Measurements from ENCODE around the gene VCPKMT.

GRCh38 chr14:50094056-50094755 is 22.2 kb downstream of the VCPKMT start:
- TF ChIP-seq, protein P1, sequence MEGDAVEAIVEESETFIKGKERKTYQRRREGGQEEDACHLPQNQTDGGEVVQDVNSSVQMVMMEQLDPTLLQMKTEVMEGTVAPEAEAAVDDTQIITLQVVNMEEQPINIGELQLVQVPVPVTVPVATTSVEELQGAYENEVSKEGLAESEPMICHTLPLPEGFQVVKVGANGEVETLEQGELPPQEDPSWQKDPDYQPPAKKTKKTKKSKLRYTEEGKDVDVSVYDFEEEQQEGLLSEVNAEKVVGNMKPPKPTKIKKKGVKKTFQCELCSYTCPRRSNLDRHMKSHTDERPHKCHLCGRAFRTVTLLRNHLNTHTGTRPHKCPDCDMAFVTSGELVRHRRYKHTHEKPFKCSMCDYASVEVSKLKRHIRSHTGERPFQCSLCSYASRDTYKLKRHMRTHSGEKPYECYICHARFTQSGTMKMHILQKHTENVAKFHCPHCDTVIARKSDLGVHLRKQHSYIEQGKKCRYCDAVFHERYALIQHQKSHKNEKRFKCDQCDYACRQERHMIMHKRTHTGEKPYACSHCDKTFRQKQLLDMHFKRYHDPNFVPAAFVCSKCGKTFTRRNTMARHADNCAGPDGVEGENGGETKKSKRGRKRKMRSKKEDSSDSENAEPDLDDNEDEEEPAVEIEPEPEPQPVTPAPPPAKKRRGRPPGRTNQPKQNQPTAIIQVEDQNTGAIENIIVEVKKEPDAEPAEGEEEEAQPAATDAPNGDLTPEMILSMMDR (conservative IDR thresholded peaks at IDR 0.05; ENCODE audit: low read length): no peak
- TF ChIP-seq EZH2phosphoT487 (IDR thresholded peaks at IDR 0.05; ENCODE audit: borderline replicate concordance): no peak
